Activated CD8-positive, alpha-beta memory T cell treated with anti-CD3 and anti-CD28 coated beads for 24 hours (primary cell): ENCODE data around the gene JAG1.
"Not testable (repeated sequence)": the region's sequence is repeated elsewhere in the genome, so short reads cannot be mapped to it uniquely, and the experiment has no call there.

ENCODE experiments used
- DNase-seq: peaks from one replicate; pipeline ENCODE4 v3.0.0-alpha.2; 2020

JAG1 gene

DNA sequence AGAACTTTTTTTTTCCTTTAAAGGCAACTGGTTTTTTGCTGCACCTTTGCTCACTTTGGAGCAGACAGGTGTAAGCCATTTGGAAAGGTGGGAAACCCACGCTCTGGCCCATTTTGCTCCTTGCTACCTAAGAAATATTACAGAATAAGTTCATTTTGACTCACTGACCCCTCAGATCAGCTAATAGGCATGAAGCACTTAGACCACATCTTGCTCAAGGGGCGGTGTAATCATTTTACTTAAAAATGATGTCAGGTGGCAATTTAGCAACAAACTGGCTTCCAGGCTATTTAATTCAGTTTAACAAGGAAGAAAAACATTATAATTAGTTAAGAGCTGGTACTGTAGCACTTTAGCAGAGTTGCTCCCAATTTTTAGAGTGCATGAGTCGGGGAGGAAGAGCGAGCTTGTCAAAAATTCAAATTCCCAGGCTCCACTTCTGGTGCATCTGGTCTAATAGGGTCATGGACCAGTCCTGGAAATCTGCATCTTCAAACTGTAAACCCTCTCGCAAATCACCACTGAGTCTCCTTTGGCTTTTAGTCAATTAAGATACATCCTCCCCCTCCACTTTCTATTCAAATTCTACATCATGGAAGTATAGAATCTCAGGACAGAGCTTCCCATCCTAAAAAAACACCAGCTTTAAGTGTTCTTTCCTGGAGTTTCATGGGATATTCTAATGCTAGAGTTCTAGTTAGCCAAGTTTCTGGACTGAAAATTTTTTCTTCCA lies 38.2 kb downstream of the JAG1 start:
- DNase-seq: no peak

- no peak for DNase-seq
Measured at GRCh38 chr20:10634683-10635411, 39.0 kb downstream of the JAG1 start.

- no peak for DNase-seq
Measured at GRCh38 chr20:10634211-10634610, 39.6 kb downstream of the JAG1 start.

- DNase-seq: no peak
Measured at GRCh38 chr20:10633718-10634117, 40.1 kb downstream of the JAG1 start.

- DNase-seq: no peak
Measured at GRCh38 chr20:10632721-10633509, 40.9 kb downstream of the JAG1 start.

- no peak for DNase-seq
Measured at GRCh38 chr20:10631126-10631525, 42.7 kb downstream of the JAG1 start.

- DNase-seq: no peak
Measured at GRCh38 chr20:10629946-10630650, 43.7 kb downstream of the JAG1 start.

DNA sequence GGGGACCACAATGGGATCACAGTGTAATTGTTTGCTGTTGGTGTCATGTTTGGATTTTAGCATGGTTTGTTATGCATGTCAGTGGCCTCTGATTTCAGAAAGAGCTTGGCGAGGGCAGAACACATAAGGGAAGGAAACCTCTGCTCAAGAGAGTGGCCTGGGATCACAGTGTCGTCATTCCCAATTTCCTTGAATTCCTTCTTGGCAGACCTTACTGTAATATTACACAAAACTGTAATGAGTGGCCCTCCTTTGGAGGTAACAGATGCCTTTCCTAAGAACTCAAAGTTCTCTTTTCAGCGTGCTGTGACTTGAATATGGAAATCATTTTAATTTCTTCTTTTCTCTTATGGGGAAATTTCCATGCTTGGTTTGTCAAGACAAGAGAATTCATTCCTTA lies 46.9 kb downstream of the JAG1 start:
- no peak for DNase-seq

DNA sequence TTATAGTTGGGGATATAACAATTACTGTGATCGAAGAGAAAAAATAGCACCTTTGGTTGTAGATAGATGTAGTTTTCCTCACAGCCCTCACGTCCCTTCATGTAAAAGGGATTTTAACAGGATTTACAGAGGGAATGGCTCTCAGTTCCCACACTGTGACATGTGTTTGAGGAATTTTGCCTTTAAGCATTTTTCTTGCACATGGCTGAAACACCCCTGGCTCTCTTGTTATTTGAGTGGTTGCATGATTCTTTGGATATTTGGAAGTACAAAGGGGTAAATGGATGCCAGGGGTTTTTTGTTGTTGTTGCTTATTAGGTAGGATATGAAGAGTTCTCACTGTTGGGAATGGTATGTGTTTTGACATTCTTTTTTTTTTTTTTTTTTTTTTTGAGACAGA lies 48.2 kb downstream of the JAG1 start:
- DNase-seq: no peak

DNA sequence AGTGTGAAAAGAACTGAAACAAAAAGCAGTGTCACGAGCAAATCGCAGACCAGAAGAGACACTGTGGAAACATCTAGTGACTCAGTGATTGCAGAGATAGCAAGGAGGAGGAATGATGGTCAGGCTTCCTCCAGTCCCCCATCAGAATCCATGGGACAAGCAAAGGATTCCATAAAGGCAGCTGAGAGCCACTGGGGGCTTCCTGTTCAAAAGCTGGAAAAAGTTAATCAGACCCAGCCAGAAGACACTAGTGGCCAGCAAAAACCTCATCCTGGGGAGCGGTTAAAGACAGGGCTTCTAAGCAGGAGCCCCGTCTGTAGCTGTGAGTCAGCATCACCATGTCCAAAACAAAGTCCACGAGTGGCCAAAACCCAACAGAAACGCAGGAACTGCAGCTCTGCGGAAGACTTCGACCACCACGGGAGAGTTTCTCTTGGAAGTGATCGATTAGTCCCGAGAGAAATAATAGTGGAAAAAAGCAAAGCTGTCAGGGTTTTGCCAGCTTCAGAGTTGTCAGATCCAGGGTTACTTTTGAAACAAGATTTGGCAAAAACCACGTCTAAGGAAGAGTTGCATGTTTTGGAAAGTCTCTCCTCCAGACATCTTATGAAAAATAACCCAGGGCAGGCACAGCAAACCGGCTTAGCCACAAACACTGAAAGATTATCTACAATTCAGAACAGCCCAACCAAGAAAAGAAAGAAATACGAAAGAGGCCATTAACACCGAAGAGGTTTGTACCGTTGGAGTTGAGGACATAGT lies 51.0 kb downstream of the JAG1 start:
- DNase-seq: no peak

DNA sequence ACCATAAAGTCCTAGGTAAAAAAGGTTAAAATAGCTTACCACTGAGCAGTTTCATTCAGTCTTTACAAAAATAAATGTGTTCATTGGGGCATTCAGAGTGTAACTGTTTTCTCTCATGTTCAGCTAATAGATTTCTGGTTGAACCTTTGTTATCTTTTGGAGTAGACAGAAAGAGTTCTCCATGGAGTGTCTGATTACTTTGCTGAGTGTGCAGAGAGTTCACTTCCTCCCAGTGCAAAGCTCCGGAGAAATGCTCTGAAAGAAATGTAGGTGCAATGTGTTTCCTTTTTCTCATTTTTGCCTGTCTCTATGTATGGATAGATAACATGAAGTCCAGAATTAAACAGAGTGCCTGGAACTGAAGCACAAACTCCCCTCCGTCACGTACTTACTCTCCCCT lies 52.6 kb downstream of the JAG1 start:
- no peak for DNase-seq

- DNase-seq: no peak
Measured at GRCh38 chr20:10619427-10619826, 54.4 kb downstream of the JAG1 start.

DNA sequence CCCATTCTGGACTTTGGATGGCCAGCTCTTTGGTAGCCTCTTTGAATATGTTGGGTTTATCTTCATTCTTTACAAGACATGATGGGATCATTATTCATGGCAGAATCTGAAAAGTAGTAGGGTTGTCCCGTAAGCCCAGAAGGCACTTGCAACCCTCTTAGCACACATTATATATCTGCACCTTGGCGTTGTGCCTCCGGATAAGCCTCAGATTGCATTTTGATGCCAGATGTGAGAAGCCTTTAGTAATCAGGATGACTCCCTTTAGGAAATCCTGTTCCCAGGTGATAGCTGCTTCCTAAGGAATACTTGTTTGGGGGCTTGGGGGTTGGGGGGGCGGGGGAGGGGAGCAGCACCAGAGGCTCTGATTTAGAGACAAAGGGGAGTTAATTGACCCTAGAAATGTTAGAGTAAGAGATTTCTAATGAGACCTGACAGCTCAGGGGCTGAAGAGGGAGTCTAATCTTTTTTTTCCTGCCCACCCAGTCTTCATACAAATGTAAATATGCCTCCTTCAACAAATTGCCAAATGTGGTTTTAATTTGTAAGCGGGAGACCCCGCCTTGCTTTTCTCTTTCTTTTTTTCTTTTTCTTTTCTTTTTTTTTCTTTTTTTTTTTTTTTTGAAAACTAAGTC lies 55.1 kb downstream of the JAG1 start:
- DNase-seq: no peak

- not testable (repeated sequence) for DNase-seq
Measured at GRCh38 chr20:10617549-10618133, 56.2 kb downstream of the JAG1 start.

GRCh38 chr20:10616212-10616611 lies 57.6 kb downstream of the JAG1 start:
- DNase-seq: no peak

- DNase-seq: no peak
Measured at GRCh38 chr20:10613911-10614310, 59.9 kb downstream of the JAG1 start.

GRCh38 chr20:10613426-10613825 lies 60.4 kb downstream of the JAG1 start:
- DNase-seq: not testable (repeated sequence)

DNA sequence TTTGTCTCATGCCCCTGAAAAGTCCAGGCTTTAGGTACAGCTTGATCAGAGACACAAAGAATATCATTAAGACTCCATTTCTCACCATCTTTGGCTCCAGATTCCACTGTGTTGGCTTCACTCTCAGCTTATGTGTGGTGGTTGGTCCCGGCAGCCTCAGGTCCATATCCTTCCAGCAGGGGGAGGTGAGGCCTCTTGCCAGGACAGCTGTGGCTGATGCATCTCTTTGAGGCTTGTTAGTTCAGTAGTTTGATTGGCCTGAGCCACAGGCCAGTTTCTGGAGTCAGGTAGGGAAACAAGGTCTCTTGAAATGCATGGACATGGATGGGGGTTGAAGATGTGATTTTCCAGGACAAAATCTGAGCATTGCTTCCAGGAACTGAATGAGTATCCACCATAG lies 62.4 kb downstream of the JAG1 start:
- DNase-seq: no peak

- no peak for DNase-seq
Measured at GRCh38 chr20:10610251-10610650, 63.5 kb downstream of the JAG1 start.

- DNase-seq: no peak
Measured at GRCh38 chr20:10609770-10610169, 64.0 kb downstream of the JAG1 start.

- no peak for DNase-seq
Measured at GRCh38 chr20:10609276-10609675, 64.5 kb downstream of the JAG1 start.
